ENCODE results near the gene ATP1A4.

ATP1A4 gene

DNA sequence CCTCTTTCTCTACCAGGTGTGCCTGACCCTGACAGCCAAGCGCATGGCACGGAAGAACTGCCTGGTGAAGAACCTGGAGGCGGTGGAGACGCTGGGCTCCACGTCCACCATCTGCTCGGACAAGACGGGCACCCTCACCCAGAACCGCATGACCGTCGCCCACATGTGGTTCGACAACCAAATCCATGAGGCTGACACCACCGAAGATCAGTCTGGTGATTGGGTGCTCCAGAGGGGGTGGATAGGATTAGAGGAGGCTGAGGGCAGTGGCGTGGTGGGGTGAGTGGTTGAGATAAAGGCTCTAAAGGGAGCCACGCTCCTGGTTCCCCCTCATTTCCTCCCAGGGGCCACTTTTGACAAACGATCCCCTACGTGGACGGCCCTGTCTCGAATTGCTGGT is 22.8 kb upstream of the ATP1A4 start:
- H3K27me3 ChIP-seq (replicated peaks in 2 of 5; ENCODE audit: control insufficient read depth in 4 of 5, insufficient read depth in 5 of 5, low read length in 4 of 5), result peaks cover 0 to 6% (median 0%) of the 10 kb centered on the region in 5 experiments
- CTCF ChIA-PET, result no interaction called here
- no peaks in the 10 kb centered on the region for H3K36me3 ChIP-seq (ENCODE audit: control insufficient read depth in 4 of 4, insufficient read depth in 4 of 4, low read length in 3 of 4)
- WGBS (ENCODE audit: insufficient coverage), result 94% methylated on average over 9 of the region's 18 CpGs
- no peaks in the 10 kb centered on the region for H3K4me1 ChIP-seq (ENCODE audit: control extremely low read depth in 1 of 4, control insufficient read depth in 4 of 4, insufficient read depth in 4 of 4, low read length in 3 of 4)
- no peaks in the 10 kb centered on the region for H3K9me3 ChIP-seq (ENCODE audit: control extremely low read depth in 1 of 5, control insufficient read depth in 4 of 5, insufficient read depth in 2 of 5, low read depth in 1 of 5, low read length in 4 of 5)
- H3K27ac ChIP-seq (ENCODE audit: insufficient read depth in 1 of 2, low read depth in 1 of 2, low read length in 2 of 2, poor library complexity in 1 of 2, severe bottlenecking in 2 of 2), result no peak overlapping the region
- H3K4me3 ChIP-seq (ENCODE audit: control insufficient read depth in 1 of 7, extremely low read depth in 1 of 7, insufficient read depth in 4 of 7, low read depth in 2 of 7, low read length in 6 of 7), result no peak overlapping the region
- POLR2A ChIA-PET, result no interaction called here
- no peak for DNase-seq

DNA sequence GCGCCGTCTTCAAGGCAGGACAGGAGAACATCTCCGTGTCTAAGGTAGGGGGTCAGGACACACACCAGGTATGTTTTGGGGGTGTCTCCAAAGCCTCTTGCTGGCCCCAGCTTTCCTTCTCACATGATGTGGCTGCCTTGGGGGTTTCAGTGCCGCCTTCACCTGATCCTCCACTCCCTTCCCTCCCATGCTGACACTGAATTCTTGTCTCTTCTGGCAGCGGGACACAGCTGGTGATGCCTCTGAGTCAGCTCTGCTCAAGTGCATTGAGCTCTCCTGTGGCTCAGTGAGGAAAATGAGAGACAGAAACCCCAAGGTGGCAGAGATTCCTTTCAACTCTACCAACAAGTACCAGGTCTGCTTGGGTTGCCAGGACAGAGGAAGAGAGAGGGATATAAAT is 22.4 kb upstream of the ATP1A4 start:
- POLR2A ChIA-PET, result no interaction called here
- H3K4me1 ChIP-seq (ENCODE audit: control extremely low read depth in 1 of 4, control insufficient read depth in 4 of 4, insufficient read depth in 4 of 4, low read length in 3 of 4), result no peaks in the 10 kb centered on the region
- DNase-seq, result no peak
- CTCF ChIA-PET, result interaction anchor here (0.9 kb wide), 1 partner anchor 9 kb away, joined by 3 read pairs; no protein-coding TSS in a partner anchor
- peaks cover 0 to 6% (median 0%) of the 10 kb centered on the region in 5 experiments for H3K27me3 ChIP-seq (replicated peaks in 2 of 5; ENCODE audit: control insufficient read depth in 4 of 5, insufficient read depth in 5 of 5, low read length in 4 of 5)
- no peak overlapping the region for H3K27ac ChIP-seq (ENCODE audit: insufficient read depth in 1 of 2, low read depth in 1 of 2, low read length in 2 of 2, poor library complexity in 1 of 2, severe bottlenecking in 2 of 2)
- no peaks in the 10 kb centered on the region for H3K36me3 ChIP-seq (ENCODE audit: control insufficient read depth in 4 of 4, insufficient read depth in 4 of 4, low read length in 3 of 4)
- WGBS (ENCODE audit: insufficient coverage), result 93% methylated on average over 3 of the region's 5 CpGs
- H3K9me3 ChIP-seq (ENCODE audit: control extremely low read depth in 1 of 5, control insufficient read depth in 4 of 5, insufficient read depth in 2 of 5, low read depth in 1 of 5, low read length in 4 of 5), result no peaks in the 10 kb centered on the region
- no peak overlapping the region for H3K4me3 ChIP-seq (ENCODE audit: control insufficient read depth in 1 of 7, extremely low read depth in 1 of 7, insufficient read depth in 4 of 7, low read depth in 2 of 7, low read length in 6 of 7)

DNA sequence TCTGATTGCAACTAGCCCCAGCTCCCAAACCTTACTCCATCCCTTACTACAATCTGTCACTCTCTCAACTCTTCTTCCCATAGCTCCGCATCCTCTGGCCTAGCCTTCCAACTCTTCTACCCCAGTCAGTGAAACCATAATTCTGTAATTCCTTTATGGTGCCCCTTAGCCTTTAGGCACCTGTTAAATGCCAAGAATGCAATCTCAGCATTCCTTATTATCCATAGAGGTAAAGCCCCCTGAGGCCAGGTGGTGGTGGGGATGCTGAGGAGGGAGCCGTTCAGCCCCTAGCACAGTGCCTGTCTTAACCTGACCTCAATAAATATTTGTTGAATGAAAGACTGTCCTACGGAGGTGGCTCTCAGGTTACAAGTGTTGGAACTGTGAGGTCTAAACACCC is 21.8 kb upstream of the ATP1A4 start:
- H3K9me3 ChIP-seq (ENCODE audit: control extremely low read depth in 1 of 5, control insufficient read depth in 4 of 5, insufficient read depth in 2 of 5, low read depth in 1 of 5, low read length in 4 of 5), result no peaks in the 10 kb centered on the region
- no peaks in the 10 kb centered on the region for H3K4me1 ChIP-seq (ENCODE audit: control extremely low read depth in 1 of 4, control insufficient read depth in 4 of 4, insufficient read depth in 4 of 4, low read length in 3 of 4)
- H3K36me3 ChIP-seq (ENCODE audit: control insufficient read depth in 4 of 4, insufficient read depth in 4 of 4, low read length in 3 of 4), result no peaks in the 10 kb centered on the region
- H3K27me3 ChIP-seq (replicated peaks in 2 of 5; ENCODE audit: control insufficient read depth in 4 of 5, insufficient read depth in 5 of 5, low read length in 4 of 5), result peaks cover 0 to 6% (median 0%) of the 10 kb centered on the region in 5 experiments
- H3K27ac ChIP-seq (ENCODE audit: insufficient read depth in 1 of 2, low read depth in 1 of 2, low read length in 2 of 2, poor library complexity in 1 of 2, severe bottlenecking in 2 of 2), result no peak overlapping the region
- ChIA-PET POLR2A (interaction anchor here (0.6 kb wide), 1 partner anchor 173 kb away, joined by 5 read pairs; no protein-coding TSS in a partner anchor), CTCF (interaction anchor here (0.9 kb wide), 1 partner anchor 10 kb away, joined by 3 read pairs; no protein-coding TSS in a partner anchor)
- DNase-seq, result no peak
- H3K4me3 ChIP-seq (ENCODE audit: control insufficient read depth in 1 of 7, extremely low read depth in 1 of 7, insufficient read depth in 4 of 7, low read depth in 2 of 7, low read length in 6 of 7), result no peak overlapping the region
- WGBS (ENCODE audit: insufficient coverage), result 96% methylated on average over 3 of the region's 3 CpGs

DNA sequence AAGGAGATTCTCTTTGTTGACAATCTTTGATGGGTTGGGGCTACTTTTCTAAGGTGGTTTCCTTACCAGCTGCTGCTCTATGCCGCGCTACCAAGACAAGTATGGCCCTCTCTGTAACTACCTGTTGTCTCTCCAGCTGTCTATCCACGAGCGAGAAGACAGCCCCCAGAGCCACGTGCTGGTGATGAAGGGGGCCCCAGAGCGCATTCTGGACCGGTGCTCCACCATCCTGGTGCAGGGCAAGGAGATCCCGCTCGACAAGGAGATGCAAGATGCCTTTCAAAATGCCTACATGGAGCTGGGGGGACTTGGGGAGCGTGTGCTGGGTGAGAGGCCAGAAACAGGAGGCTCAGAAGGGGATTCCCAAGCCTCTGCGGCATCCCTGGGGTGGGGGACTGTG is 21.4 kb upstream of the ATP1A4 start:
- 95% methylated on average over 11 of the region's 11 CpGs for WGBS (ENCODE audit: insufficient coverage)
- H3K27me3 ChIP-seq (replicated peaks in 2 of 5; ENCODE audit: control insufficient read depth in 4 of 5, insufficient read depth in 5 of 5, low read length in 4 of 5), result peaks cover 0 to 6% (median 0%) of the 10 kb centered on the region in 5 experiments
- CTCF ChIA-PET, result interaction anchor here (0.9 kb wide), 1 partner anchor 10 kb away, joined by 3 read pairs; no protein-coding TSS in a partner anchor

GRCh38 chr1:160130486-160130885 is 20.9 kb upstream of the ATP1A4 start:
- ChIA-PET POLR2A (no interaction called here), CTCF (no interaction called here)
- 99% methylated on average over 5 of the region's 5 CpGs for WGBS (ENCODE audit: insufficient coverage)
- Histone ChIP-seq H3K4me3 (ENCODE audit: control insufficient read depth in 1 of 7, extremely low read depth in 1 of 7, insufficient read depth in 4 of 7, low read depth in 2 of 7, low read length in 6 of 7) (no peak overlapping the region), H3K36me3 (ENCODE audit: control insufficient read depth in 4 of 4, insufficient read depth in 4 of 4, low read length in 3 of 4) (no peaks in the 10 kb centered on the region), H3K4me1 (ENCODE audit: control extremely low read depth in 1 of 4, control insufficient read depth in 4 of 4, insufficient read depth in 4 of 4, low read length in 3 of 4) (no peaks in the 10 kb centered on the region), H3K27me3 (replicated peaks in 2 of 5; ENCODE audit: control insufficient read depth in 4 of 5, insufficient read depth in 5 of 5, low read length in 4 of 5) (peaks cover 0 to 6% (median 0%) of the 10 kb centered on the region in 5 experiments), H3K9me3 (ENCODE audit: control extremely low read depth in 1 of 5, control insufficient read depth in 4 of 5, insufficient read depth in 2 of 5, low read depth in 1 of 5, low read length in 4 of 5) (no peaks in the 10 kb centered on the region), H3K27ac (ENCODE audit: insufficient read depth in 1 of 2, low read depth in 1 of 2, low read length in 2 of 2, poor library complexity in 1 of 2, severe bottlenecking in 2 of 2) (no peak overlapping the region)
- no peak for DNase-seq

More for the DNA sequence above, 21.4 kb upstream of the ATP1A4 start:
- no peaks in the 10 kb centered on the region for H3K36me3 ChIP-seq (ENCODE audit: control insufficient read depth in 4 of 4, insufficient read depth in 4 of 4, low read length in 3 of 4)
- no peak overlapping the region for H3K27ac ChIP-seq (ENCODE audit: insufficient read depth in 1 of 2, low read depth in 1 of 2, low read length in 2 of 2, poor library complexity in 1 of 2, severe bottlenecking in 2 of 2)
- no peaks in the 10 kb centered on the region for H3K4me1 ChIP-seq (ENCODE audit: control extremely low read depth in 1 of 4, control insufficient read depth in 4 of 4, insufficient read depth in 4 of 4, low read length in 3 of 4)
- no peak overlapping the region for H3K4me3 ChIP-seq (ENCODE audit: control insufficient read depth in 1 of 7, extremely low read depth in 1 of 7, insufficient read depth in 4 of 7, low read depth in 2 of 7, low read length in 6 of 7)
- POLR2A ChIA-PET, result interaction anchor here (0.6 kb wide), 1 partner anchor 173 kb away, joined by 5 read pairs; no protein-coding TSS in a partner anchor
- DNase-seq, result no peak
- H3K9me3 ChIP-seq (ENCODE audit: control extremely low read depth in 1 of 5, control insufficient read depth in 4 of 5, insufficient read depth in 2 of 5, low read depth in 1 of 5, low read length in 4 of 5), result no peaks in the 10 kb centered on the region

GRCh38 chr1:160130939-160131338 is 20.5 kb upstream of the ATP1A4 start:
- Histone ChIP-seq H3K27ac (ENCODE audit: insufficient read depth in 1 of 2, low read depth in 1 of 2, low read length in 2 of 2, poor library complexity in 1 of 2, severe bottlenecking in 2 of 2) (no peak overlapping the region), H3K4me3 (ENCODE audit: control insufficient read depth in 1 of 7, extremely low read depth in 1 of 7, insufficient read depth in 4 of 7, low read depth in 2 of 7, low read length in 6 of 7) (no peak overlapping the region), H3K27me3 (replicated peaks in 2 of 5; ENCODE audit: control insufficient read depth in 4 of 5, insufficient read depth in 5 of 5, low read length in 4 of 5) (peaks cover 0 to 9% (median 0%) of the 10 kb centered on the region in 5 experiments), H3K4me1 (ENCODE audit: control extremely low read depth in 1 of 4, control insufficient read depth in 4 of 4, insufficient read depth in 4 of 4, low read length in 3 of 4) (no peaks in the 10 kb centered on the region), H3K36me3 (ENCODE audit: control insufficient read depth in 4 of 4, insufficient read depth in 4 of 4, low read length in 3 of 4) (no peaks in the 10 kb centered on the region), H3K9me3 (ENCODE audit: control extremely low read depth in 1 of 5, control insufficient read depth in 4 of 5, insufficient read depth in 2 of 5, low read depth in 1 of 5, low read length in 4 of 5) (no peaks in the 10 kb centered on the region)
- WGBS (ENCODE audit: insufficient coverage), result 100% methylated on average over 1 of the region's 1 CpG
- ChIA-PET POLR2A (no interaction called here), CTCF (interaction anchor here (0.9 kb wide), 1 partner anchor 23 kb away, joined by 3 read pairs; no protein-coding TSS in a partner anchor)
- DNase-seq, result no peak

GRCh38 chr1:160131803-160132565 is 19.4 kb upstream of the ATP1A4 start:
- no peak overlapping the region for H3K4me3 ChIP-seq (ENCODE audit: control insufficient read depth in 1 of 7, extremely low read depth in 1 of 7, insufficient read depth in 4 of 7, low read depth in 2 of 7, low read length in 6 of 7)
- ChIA-PET POLR2A (no interaction called here), CTCF (interaction anchor here (0.9 kb wide), 1 partner anchor 24 kb away, joined by 3 read pairs; no protein-coding TSS in a partner anchor)
- no peaks in the 10 kb centered on the region for H3K36me3 ChIP-seq (ENCODE audit: control insufficient read depth in 4 of 4, insufficient read depth in 4 of 4, low read length in 3 of 4)
- H3K4me1 ChIP-seq (ENCODE audit: control extremely low read depth in 1 of 4, control insufficient read depth in 4 of 4, insufficient read depth in 4 of 4, low read length in 3 of 4), result no peaks in the 10 kb centered on the region
- H3K27ac ChIP-seq (ENCODE audit: insufficient read depth in 1 of 2, low read depth in 1 of 2, low read length in 2 of 2, poor library complexity in 1 of 2, severe bottlenecking in 2 of 2), result no peak overlapping the region
- no peaks in the 10 kb centered on the region for H3K9me3 ChIP-seq (ENCODE audit: control extremely low read depth in 1 of 5, control insufficient read depth in 4 of 5, insufficient read depth in 2 of 5, low read depth in 1 of 5, low read length in 4 of 5)
- DNase-seq, result no peak
- WGBS (ENCODE audit: insufficient coverage), result 89% methylated on average over 5 of the region's 8 CpGs
- H3K27me3 ChIP-seq (replicated peaks in 2 of 5; ENCODE audit: control insufficient read depth in 4 of 5, insufficient read depth in 5 of 5, low read length in 4 of 5), result peaks cover 0 to 10% (median 0%) of the 10 kb centered on the region in 5 experiments

Data from common myeloid progenitor, CD34-positive (primary cell).